MM.1S (cell line): ENCODE measurements around the gene CATSPERZ.
A peak's percentile ranks its signal among the peaks of the same experiment; 100 is the strongest.

Source experiments
- DNase-seq: peaks from one replicate; pipeline ENCODE4 v3.0.0-alpha.2; 2015
- H2AFZ ChIP-seq: fragments of 300-600 bp; sonication (generic); 2 replicates; pipeline ENCODE4 v1.6.0; 2016; ENCODE audit warnings: antibody characterized with exemption, low read length
- H3F3A ChIP-seq: fragments of 300-600 bp; sonication (generic); 2 replicates; pipeline ENCODE4 v1.6.1; 2016; ENCODE audit warnings: mild to moderate bottlenecking, antibody characterized with exemption, low read length, moderate library complexity, mixed read lengths; ENCODE audit not compliant: insufficient read depth
- H3K27ac ChIP-seq: fragments of 300-600 bp; sonication (generic); 2 replicates; pipeline ENCODE4 v1.5.1; 2016; ENCODE audit warnings: mild to moderate bottlenecking, low read length
- H3K27me3 ChIP-seq: fragments of 300-600 bp; sonication (generic); replicated peaks from 2 replicates; pipeline ENCODE4 v1.6.0; 2016; ENCODE audit warnings: low read length; ENCODE audit not compliant: insufficient read depth
- H3K36me3 ChIP-seq: fragments of 300-600 bp; sonication (generic); replicated peaks from 2 replicates; pipeline ENCODE4 v1.6.1; 2016; ENCODE audit warnings: mild to moderate bottlenecking, low read length, mixed read lengths; ENCODE audit not compliant: insufficient read depth
- H3K4me1 ChIP-seq: fragments of 300-600 bp; sonication (generic); 2 replicates; pipeline ENCODE4 v1.6.1; 2016; ENCODE audit warnings: low read length, mixed read lengths
- H3K4me2 ChIP-seq: fragments of 300-600 bp; sonication (generic); 2 replicates; pipeline ENCODE4 v1.6.0; 2016; ENCODE audit warnings: low read depth, low read length
- H3K4me3 ChIP-seq: fragments of 300-600 bp; sonication (generic); 2 replicates; pipeline ENCODE4 v1.5.1; 2016; ENCODE audit warnings: low read length, mixed read lengths
- H3K79me2 ChIP-seq: fragments of 300-600 bp; sonication (generic); 2 replicates; pipeline ENCODE4 v1.6.1; 2016; ENCODE audit warnings: mixed run types, low read length, mixed read lengths
- H3K9ac ChIP-seq: fragments of 300-600 bp; sonication (generic); 2 replicates; pipeline ENCODE4 v1.6.1; 2016; ENCODE audit warnings: low read length, mixed read lengths
- H3K9me2 ChIP-seq: fragments of 300-600 bp; sonication (generic); replicated peaks from 2 replicates; pipeline ENCODE4 v1.6.1; 2016; ENCODE audit warnings: mild to moderate bottlenecking, low read length, mixed read lengths; ENCODE audit not compliant: insufficient read depth
- H3K9me3 ChIP-seq: fragments of 300-600 bp; sonication (generic); replicated peaks from 2 replicates; pipeline ENCODE4 v1.6.1; 2016; ENCODE audit warnings: mild to moderate bottlenecking, low read length, mixed read lengths; ENCODE audit not compliant: insufficient read depth
- H4K20me1 ChIP-seq: fragments of 300-600 bp; sonication (generic); 2 replicates; pipeline ENCODE4 v1.6.1; 2016; ENCODE audit warnings: mild to moderate bottlenecking, low read length, moderate library complexity, mixed read lengths; ENCODE audit not compliant: insufficient read depth
- EZH2 ChIP-seq: fragments of 300-600 bp; sonication (generic); optimal IDR thresholded peaks from 2 replicates; pipeline ENCODE3; 2017; ENCODE audit warnings: low read depth, mild to moderate bottlenecking, antibody characterized with exemption, low read length, mixed read lengths
- EZH2phosphoT487 ChIP-seq: fragments of 300-600 bp; sonication (generic); IDR thresholded peaks from 2 replicates; pipeline ENCODE4 v1.6.1; 2018; ENCODE audit warnings: antibody characterized with exemption, low read length
- TF ChIP-seq, protein P1 (sequence below): fragments of 300-600 bp; sonication (generic); IDR thresholded peaks from 2 replicates; pipeline ENCODE4 v1.5.1; 2016; ENCODE audit warnings: antibody characterized with exemption, low read length, mixed read lengths

Gene CATSPERZ

DNA sequence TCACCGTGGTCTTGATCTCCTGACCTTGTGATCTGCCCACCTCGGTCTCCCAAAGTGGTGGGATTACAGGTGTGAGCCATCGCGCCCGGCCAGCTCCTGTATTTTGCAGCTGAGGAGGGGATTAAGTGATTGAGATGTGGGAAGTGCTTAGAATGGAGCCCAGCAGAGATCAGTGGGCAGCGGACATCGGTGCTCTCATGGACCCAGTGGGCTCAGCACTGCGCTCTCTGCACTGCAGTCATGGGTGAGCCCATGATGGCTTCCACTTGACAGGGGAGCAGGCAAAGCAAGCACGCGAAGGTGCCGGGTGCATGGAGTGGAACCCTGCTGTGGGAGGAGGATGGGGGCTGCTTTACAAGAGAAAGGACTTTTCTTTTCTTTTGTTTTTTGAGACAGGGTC lies 30.7 kb downstream of the CATSPERZ start:
- Histone ChIP-seq H3K4me2 (no peak overlapping the region), H3K79me2 (no peaks in the 10 kb centered on the region)

DNA sequence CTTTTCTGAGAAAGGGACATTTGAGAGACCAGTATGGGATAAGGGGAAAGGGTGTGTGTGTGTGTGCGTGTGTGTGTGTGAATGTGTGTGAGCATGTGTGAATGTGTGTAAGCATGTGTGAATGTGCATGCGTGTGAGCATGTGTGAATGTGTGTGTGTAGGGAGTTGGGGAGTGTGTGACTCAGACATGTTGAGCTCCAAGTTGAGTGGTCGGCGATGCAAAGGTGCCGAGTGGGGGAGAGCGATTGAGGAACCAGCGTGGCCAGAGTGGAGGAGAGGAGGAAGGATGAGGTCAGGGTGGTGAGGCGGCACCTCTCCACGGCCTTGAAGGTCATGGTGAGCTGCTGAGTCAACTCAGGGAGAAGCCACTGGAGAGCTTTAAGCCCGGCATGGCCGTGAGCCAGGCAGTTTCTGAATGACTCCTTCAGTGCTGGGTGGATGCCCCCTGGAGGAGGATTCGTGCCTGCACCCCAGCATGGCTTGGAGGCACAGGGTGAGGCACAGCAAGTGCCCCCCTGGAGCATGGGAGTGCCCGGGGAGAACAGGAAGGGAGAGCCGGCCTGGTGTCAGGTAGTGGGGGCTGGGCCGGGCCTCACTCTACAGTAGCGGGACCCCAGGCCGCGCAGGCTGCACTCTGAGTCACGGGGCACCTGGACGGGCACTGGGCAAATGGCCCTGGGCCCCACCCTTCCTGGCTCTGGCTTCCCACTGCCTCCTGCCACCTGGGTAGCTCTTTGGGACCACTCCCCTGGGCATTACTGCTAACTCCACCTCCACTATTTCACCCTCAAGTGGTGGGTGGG lies 31.6 kb downstream of the CATSPERZ start:
- peaks cover 4% of the 10 kb centered on the region; the same call in 1 of the 2 replicates for H3K4me1 ChIP-seq
- peak overlapping the region; percentile 51; the same call in 1 of the 2 replicates for H2AFZ ChIP-seq
- H3K27ac ChIP-seq: no peak overlapping the region
- no peaks in the 10 kb centered on the region for H3K9me2 ChIP-seq
- H3F3A ChIP-seq: no peaks in the 10 kb centered on the region
- DNase-seq: peak; percentile 56
- 0 out of 2 replicates have a peak, but pooled peaks cover 3% of the 10 kb centered on the region for H3K27me3 ChIP-seq
- H3K36me3 ChIP-seq: no peaks in the 10 kb centered on the region
- H3K9me3 ChIP-seq: no peaks in the 10 kb centered on the region
- no peaks in the 10 kb centered on the region for H4K20me1 ChIP-seq
- no peaks in the 10 kb centered on the region for H3K79me2 ChIP-seq
- H3K4me2 ChIP-seq: no peak overlapping the region
- no peak for TF ChIP-seq EZH2phosphoT487
- TF ChIP-seq, protein P1, sequence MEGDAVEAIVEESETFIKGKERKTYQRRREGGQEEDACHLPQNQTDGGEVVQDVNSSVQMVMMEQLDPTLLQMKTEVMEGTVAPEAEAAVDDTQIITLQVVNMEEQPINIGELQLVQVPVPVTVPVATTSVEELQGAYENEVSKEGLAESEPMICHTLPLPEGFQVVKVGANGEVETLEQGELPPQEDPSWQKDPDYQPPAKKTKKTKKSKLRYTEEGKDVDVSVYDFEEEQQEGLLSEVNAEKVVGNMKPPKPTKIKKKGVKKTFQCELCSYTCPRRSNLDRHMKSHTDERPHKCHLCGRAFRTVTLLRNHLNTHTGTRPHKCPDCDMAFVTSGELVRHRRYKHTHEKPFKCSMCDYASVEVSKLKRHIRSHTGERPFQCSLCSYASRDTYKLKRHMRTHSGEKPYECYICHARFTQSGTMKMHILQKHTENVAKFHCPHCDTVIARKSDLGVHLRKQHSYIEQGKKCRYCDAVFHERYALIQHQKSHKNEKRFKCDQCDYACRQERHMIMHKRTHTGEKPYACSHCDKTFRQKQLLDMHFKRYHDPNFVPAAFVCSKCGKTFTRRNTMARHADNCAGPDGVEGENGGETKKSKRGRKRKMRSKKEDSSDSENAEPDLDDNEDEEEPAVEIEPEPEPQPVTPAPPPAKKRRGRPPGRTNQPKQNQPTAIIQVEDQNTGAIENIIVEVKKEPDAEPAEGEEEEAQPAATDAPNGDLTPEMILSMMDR: peak; percentile 50
- TF ChIP-seq EZH2: no peak
- H3K9ac ChIP-seq: no peak overlapping the region
- H3K4me3 ChIP-seq: no peak overlapping the region

More for the DNA sequence above, 30.7 kb downstream of the CATSPERZ start:
- H3K9ac ChIP-seq: no peak overlapping the region
- no peaks in the 10 kb centered on the region for H3K9me2 ChIP-seq
- no peak overlapping the region for H2AFZ ChIP-seq
- DNase-seq: no peak
- no peaks in the 10 kb centered on the region for H3K36me3 ChIP-seq
- TF ChIP-seq EZH2: no peak
- TF ChIP-seq EZH2phosphoT487: no peak
- TF ChIP-seq, protein P1: no peak
- H3K4me3 ChIP-seq: no peak overlapping the region
- H3K9me3 ChIP-seq: no peaks in the 10 kb centered on the region
- H3K27ac ChIP-seq: no peak overlapping the region
- no peaks in the 10 kb centered on the region for H4K20me1 ChIP-seq
- peaks cover 4% of the 10 kb centered on the region; the same call in 1 of the 2 replicates for H3K4me1 ChIP-seq
- no peaks in the 10 kb centered on the region for H3F3A ChIP-seq
- H3K27me3 ChIP-seq: 0 out of 2 replicates have a peak, but pooled peaks cover 3% of the 10 kb centered on the region

DNA sequence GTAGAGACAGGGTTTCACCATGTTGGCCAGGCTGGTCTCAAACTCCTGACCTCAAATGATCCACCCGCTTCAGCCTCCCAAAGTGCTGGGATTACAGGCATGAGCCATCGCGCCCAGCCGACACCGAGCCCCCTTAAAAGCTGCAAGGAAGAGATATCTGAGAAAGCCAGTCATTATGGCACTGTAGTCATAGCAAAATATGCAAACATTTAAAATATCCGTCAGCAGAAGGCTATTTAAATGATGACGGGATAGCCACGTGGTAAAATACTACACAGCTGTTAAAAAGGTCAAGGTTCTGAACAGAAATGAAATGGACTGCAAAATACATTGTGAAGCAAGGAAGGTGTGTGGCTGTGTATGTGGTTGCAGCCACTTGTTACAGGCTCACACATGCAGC lies 33.4 kb downstream of the CATSPERZ start:
- no peak overlapping the region for H3K4me2 ChIP-seq
- no peaks in the 10 kb centered on the region for H3K27me3 ChIP-seq
- no peak overlapping the region for H2AFZ ChIP-seq
- no peak overlapping the region for H3K9ac ChIP-seq
- no peaks in the 10 kb centered on the region for H3K9me3 ChIP-seq
- H3K36me3 ChIP-seq: no peaks in the 10 kb centered on the region
- H3F3A ChIP-seq: no peaks in the 10 kb centered on the region
- TF ChIP-seq EZH2 (no peak), EZH2phosphoT487 (no peak)
- TF ChIP-seq, protein P1: no peak
- peaks cover 4% of the 10 kb centered on the region; the same call in 1 of the 2 replicates for H3K4me1 ChIP-seq
- H4K20me1 ChIP-seq: no peaks in the 10 kb centered on the region
- no peak for DNase-seq
- H3K79me2 ChIP-seq: no peaks in the 10 kb centered on the region
- no peak overlapping the region for H3K4me3 ChIP-seq
- no peaks in the 10 kb centered on the region for H3K9me2 ChIP-seq
- H3K27ac ChIP-seq: no peak overlapping the region
